Heart left ventricle (tissue), 16 donors: Measurements from ENCODE around the gene CCDC187. TPM values are rescaled to one million over a fixed set of nuclear protein-coding genes. Genes with fewer than 3 reads are reported as not detected.

Experiments
- ATAC-seq, 4 donors: fragments of 200-7000 bp; cut with Tn5 transposase; one replicate each; pipeline ENCODE4 v1.9.1; 2020 to 2022; ENCODE audit warnings: moderate library complexity in 4 of 4, mild to moderate bottlenecking in 3 of 4, moderate number of reproducible peaks in 1 of 4
- DNase-seq, 5 donors: peaks; one replicate each; pipeline ENCODE4 v3.0.0-alpha.2; 2020
- H3K27ac ChIP-seq, 12 donors: fragments of 200-600 bp; sonication (generic) in 4 of 12; one replicate each; pipeline versions ENCODE4 v1.5.0 to v1.8.0; 2016 to 2022; ENCODE audit warnings: mild to moderate bottlenecking in 2 of 12
- H3K27me3 ChIP-seq, 9 donors: fragments of 200-600 bp; sonication (generic) in 2 of 9; one replicate each; pipeline versions ENCODE4 v1.5.1 to v1.8.0; 2016 to 2022; ENCODE audit warnings: mild to moderate bottlenecking in 3 of 9
- H3K36me3 ChIP-seq, 9 donors: fragments of 200-600 bp; sonication (generic) in 2 of 9; one replicate each; pipeline versions ENCODE4 v1.5.0 to v1.8.0; 2018 to 2022; ENCODE audit warnings: mild to moderate bottlenecking in 2 of 9
- H3K4me1 ChIP-seq, 12 donors: fragments of 200-600 bp; sonication (generic) in 4 of 12; one replicate each; pipeline versions ENCODE4 v1.5.0 to v1.8.0; 2016 to 2022; ENCODE audit warnings: mild to moderate bottlenecking in 3 of 12
- H3K4me3 ChIP-seq, 12 donors: fragments of 200-600 bp; sonication (generic) in 4 of 12; one replicate each; pipeline versions ENCODE4 v1.5.0 to v1.8.0; 2017 to 2022; ENCODE audit warnings: mild to moderate bottlenecking in 9 of 12, moderate library complexity in 4 of 12
- H3K9me3 ChIP-seq, 12 donors: fragments of 200-600 bp; sonication (generic) in 4 of 12; one replicate each; pipeline versions ENCODE4 v1.5.0 to v1.8.0; 2016 to 2022; ENCODE audit warnings: mild to moderate bottlenecking in 1 of 12
- POLR2A ChIP-seq, 2 donors: fragments of 450-650 bp; IDR thresholded peaks; one replicate each; pipeline ENCODE4 v1.6.1; 2017; ENCODE audit warnings: antibody characterized with exemption in 2 of 2, mild to moderate bottlenecking in 2 of 2, moderate library complexity in 2 of 2
- whole genome bisulfite sequencing, 4 donors: extraction: QIAGEN DNeasy Blood & Tissue Kit in 2 of 4; methylation state at CpG; one replicate each; pipeline versions ENCODE4 v1.1.5 to v1.1.7; 2013 to 2018; 5-methylcytosine and 5-hydroxymethylcytosine counted together
- intact Hi-C, 10 donors: fragments of 100-400 bp; cut with DNase I; formaldehyde crosslinking; loops; one replicate each; pipeline versions ENCODE4 v1.11.1 to v1.14.2; 2022
- polyA plus RNA-seq, 2 donors: library from polyadenylated mRNA; stranded (reverse); fragments of 200-250 nt; gene quantifications; one replicate each; pipeline ENCODE4 v1.2.3, GENCODE V29; 2013
- total RNA-seq, 9 donors: library from RNA; depleted of rRNA in 2 of 9; stranded (reverse); fragments of >200 nt in 2 of 9; fragmentation: NEBNext Ultra II Directional in 3 of 9; extraction: Animal tissue kit (Norgen Biotek cat#: 25700) in 3 of 9; gene quantifications; one replicate each; pipeline versions ENCODE4 v1.1.0 to v1.2.4, GENCODE V29; 2016 to 2023
- TF ChIP-seq, protein P1 (sequence below), 12 donors: fragments of 200-600 bp; sonication (generic) in 4 of 12; IDR thresholded peaks; one replicate each; pipeline versions ENCODE4 v1.5.0 to v1.8.0; 2018 to 2022; ENCODE audit warnings: antibody characterized with exemption in 12 of 12, mild to moderate bottlenecking in 5 of 12
- donor health status: ischemic (EF 13 %, LVEDD 7.1; RV severe dilation, severe dysfunction).
- donor health status: healthy with polysubstance abuse.
- donor health status: DM: no; HTN: yes; CAD: no.
- donor health status: DM: no; HTN: no; CAD: no.
- donor health status: ischemic (EF 25% LVEDD 6.9; RV normal size, moderate dysfunction).
- donor health status: ischemic (EF 25% LVEDD 5.7; RV mildly dilated, moderate dysfunction).
- donor health status: healthy.
- donor health status: DM: yes; HTN: yes; CAD: no.
- donor health status: ischemic (EF 35%, LVEDD 5.7; RV mildly dilated, moderate dysfunction).
- donor health status: nonischemic (EF 11% LVEDD 7.7; RV severe dilation, severe dysfunction).
- donor health status: DM: yes; HTN: yes; CAD: no.
- donor health status: PGD.
- donor health status: ischemic (EF 29% LVEDD 5.4; RV normal size, mild dysfunction).
- donor health status: nonischemic (EF 23%, LVEDD 6.1; RV moderate dilation, normal function).

CCDC187 gene
- total and polyA plus RNA-seq, 11 donors: 0.04 TPM; not detected in 10

- Histone ChIP-seq H3K4me1 (peaks cover 0 to 8% (median 0%) of the 10 kb centered on the region in 12 donors), H3K27me3 (peaks cover 30 to 48% (median 42%) of the 10 kb centered on the region in 9 donors), H3K4me3 (no peak overlapping the region), H3K36me3 (peaks cover 0 to 17% (median 9%) of the 10 kb centered on the region in 9 donors), H3K9me3 (no peaks in the 10 kb centered on the region), H3K27ac (no peak overlapping the region)
- intact Hi-C loops: no loop called here
- TF ChIP-seq, protein P1, sequence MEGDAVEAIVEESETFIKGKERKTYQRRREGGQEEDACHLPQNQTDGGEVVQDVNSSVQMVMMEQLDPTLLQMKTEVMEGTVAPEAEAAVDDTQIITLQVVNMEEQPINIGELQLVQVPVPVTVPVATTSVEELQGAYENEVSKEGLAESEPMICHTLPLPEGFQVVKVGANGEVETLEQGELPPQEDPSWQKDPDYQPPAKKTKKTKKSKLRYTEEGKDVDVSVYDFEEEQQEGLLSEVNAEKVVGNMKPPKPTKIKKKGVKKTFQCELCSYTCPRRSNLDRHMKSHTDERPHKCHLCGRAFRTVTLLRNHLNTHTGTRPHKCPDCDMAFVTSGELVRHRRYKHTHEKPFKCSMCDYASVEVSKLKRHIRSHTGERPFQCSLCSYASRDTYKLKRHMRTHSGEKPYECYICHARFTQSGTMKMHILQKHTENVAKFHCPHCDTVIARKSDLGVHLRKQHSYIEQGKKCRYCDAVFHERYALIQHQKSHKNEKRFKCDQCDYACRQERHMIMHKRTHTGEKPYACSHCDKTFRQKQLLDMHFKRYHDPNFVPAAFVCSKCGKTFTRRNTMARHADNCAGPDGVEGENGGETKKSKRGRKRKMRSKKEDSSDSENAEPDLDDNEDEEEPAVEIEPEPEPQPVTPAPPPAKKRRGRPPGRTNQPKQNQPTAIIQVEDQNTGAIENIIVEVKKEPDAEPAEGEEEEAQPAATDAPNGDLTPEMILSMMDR (IDR thresholded peaks at IDR 0.05): no peak
- no peak for TF ChIP-seq POLR2A (IDR thresholded peaks at IDR 0.05)
- 70 to 100% (median 87%) methylated on average over 2 to 5 of the region's 5 CpGs for WGBS, 4 donors
- ATAC-seq (no peak), DNase-seq (no peak)
These were observed 98.2 kb downstream of the CCDC187 start for GRCh38 chr9:136205707-136205992.

- H3K27ac ChIP-seq: no peak within 1 kb of the TSS
- H3K4me3 ChIP-seq: no peak within 1 kb of the TSS
- H3K4me1 ChIP-seq: peaks cover 0 to 8% (median 0%) of the 10 kb centered on the region in 12 donors
- TF ChIP-seq, protein P1 (IDR thresholded peaks at IDR 0.05): no peak
- TF ChIP-seq POLR2A (IDR thresholded peaks at IDR 0.05): no peak
- no peaks in the 10 kb centered on the region for H3K9me3 ChIP-seq
- H3K36me3 ChIP-seq: peaks cover 0 to 16% (median 4%) of the 10 kb centered on the region in 9 donors
- peak in 2 of 5 donors; percentile 22 to 31 for DNase-seq
- intact Hi-C loops: no loop called here
- peaks cover 36 to 54% (median 48%) of the 10 kb centered on the region in 9 donors for H3K27me3 ChIP-seq
- ATAC-seq: peak in 2 of 4 donors; percentile 64 to 74
- WGBS, 4 donors: 0 to 18% (median 8%) methylated on average over 2 to 70 of the region's 70 CpGs
These were observed 98.8 kb downstream of the CCDC187 start, which contains the start of gene LHX3 for GRCh38 chr9:136204838-136205706. TSS of gene LHX3 (minus strand) at chr9:136205128. CDS start at chr9:136205012, 116 bp downstream.

- DNase-seq (no peak), ATAC-seq (no peak)
- no peak for TF ChIP-seq POLR2A (IDR thresholded peaks at IDR 0.05)
- TF ChIP-seq, protein P1 (IDR thresholded peaks at IDR 0.05): no peak
- Histone ChIP-seq H3K4me1 (peaks cover 0 to 13% (median 0%) of the 10 kb centered on the region in 12 donors), H3K9me3 (no peaks in the 10 kb centered on the region), H3K36me3 (peaks cover 0 to 10% (median 3%) of the 10 kb centered on the region in 9 donors), H3K4me3 (no peak overlapping the region), H3K27me3 (peaks cover 44 to 62% (median 56%) of the 10 kb centered on the region in 9 donors), H3K27ac (no peak overlapping the region)
- intact Hi-C loops: no loop called here
- 51 to 60% (median 54%) methylated on average over 18 to 25 of the region's 25 CpGs for whole genome bisulfite sequencing, 4 donors
These were observed 99.6 kb downstream of the CCDC187 start for GRCh38 chr9:136204145-136204805.
